ENCODE measurements around the gene PRKCQ. TPM values are rescaled to one million over a fixed set of nuclear protein-coding genes. Genes with fewer than 3 reads are reported as not detected.

The PRKCQ gene
- total and polyA plus RNA-seq, 2 of the 4 experiments (the other 2 are of a cell fraction), result under 0.01 to 0.03 TPM

GRCh38 chr10:6597478-6597877, 17.4 kb upstream of the PRKCQ start:
- Histone ChIP-seq H3K79me1 (ENCODE audit: low read depth in 1 of 2, low read length in 2 of 2) (no peaks in the 10 kb centered on the region), H3K36me3 (ENCODE audit: control insufficient read depth, insufficient read depth, low read length) (no peaks in the 10 kb centered on the region), H2BK20ac (ENCODE audit: low read depth, low read length) (no peak overlapping the region), H3K56ac (ENCODE audit: extremely low read depth, insufficient read depth, low read length) (no peak overlapping the region), H2BK120ac (ENCODE audit: low read depth, low read length) (no peak overlapping the region), H4K91ac (ENCODE audit: insufficient read depth, low read depth, low read length) (no peak overlapping the region), H3K27me3 (ENCODE audit: control insufficient read depth, insufficient read depth, low read length) (no peaks in the 10 kb centered on the region; the same call in 1 of the 2 replicates), H2BK15ac (ENCODE audit: low read depth, low read length) (no peak overlapping the region), H3K23ac (ENCODE audit: low read depth, low read length) (no peak overlapping the region), H2BK5ac (ENCODE audit: low read depth, low read length, poor library complexity, severe bottlenecking) (no peak overlapping the region), H3K14ac (replicated peaks; ENCODE audit: low read depth, low read length) (no peak overlapping the region), H3K9me1 (ENCODE audit: insufficient read depth, low read length) (no peaks in the 10 kb centered on the region), H4K8ac (ENCODE audit: low read depth in 2 of 2, low read length in 2 of 2) (no peak overlapping the region), H3K18ac (ENCODE audit: low read depth, low read length) (no peak overlapping the region), H3K4me1 (ENCODE audit: control insufficient read depth, insufficient read depth, low read length) (no peaks in the 10 kb centered on the region), H2AFZ (replicated peaks; ENCODE audit: low read length, poor library complexity) (no peak overlapping the region), H4K5ac (ENCODE audit: low read depth, low read length) (no peak overlapping the region), H2AK9ac (replicated peaks; ENCODE audit: low read depth, low read length, poor library complexity) (no peak overlapping the region), H4K20me1 (ENCODE audit: insufficient read depth, low read length) (no peaks in the 10 kb centered on the region), H3K9me3 (ENCODE audit: control insufficient read depth, insufficient read depth, low read length) (no peaks in the 10 kb centered on the region), H3K4me2 (ENCODE audit: low read depth, low read length) (no peak overlapping the region), H3K27ac (ENCODE audit: insufficient read depth, low read length) (no peak overlapping the region), H3K4me3 (ENCODE audit: insufficient read depth, low read depth, low read length) (no peak overlapping the region), H3K9ac (ENCODE audit: low read depth, low read length) (no peak overlapping the region), H3K4ac (ENCODE audit: low read depth, low read length) (no peak overlapping the region), H2AK5ac (ENCODE audit: low read depth, low read length) (no peak overlapping the region)
- POLR2A ChIA-PET (ENCODE audit: unreplicated experiment), result no interaction called here
- WGBS, 2 experiments (ENCODE audit: extremely low coverage in 2 of 2, insufficient read length in 1 of 2), result no CpG with 5 or more reads among the region's 5 CpGs
- BruUV-seq (replicated peaks), result no TSS peak
- in situ Hi-C loops (cut with MboI; ENCODE audit: low sequenced_read_pairs), result no loop called here
- dilution Hi-C loops (cut with HindIII; ENCODE audit: low sequenced_read_pairs, unreplicated experiment), result no loop called here
- DNase-seq, result no peak
- CTCF ChIA-PET, result no interaction called here
- no peak for ATAC-seq (ENCODE audit: low read depth)
- TF ChIP-seq MAFK (IDR thresholded peaks at IDR 0.05; ENCODE audit: low read depth, low read length) (no peak), CTCF (conservative IDR thresholded peaks at IDR 0.05; ENCODE audit: low read depth, low read length) (no peak), FOS (IDR thresholded peaks at IDR 0.05; ENCODE audit: low read depth, low read length) (no peak), ELK1 (IDR thresholded peaks at IDR 0.05; ENCODE audit: borderline replicate concordance, low read depth, low read length) (no peak), CHD1 (IDR thresholded peaks at IDR 0.05; ENCODE audit: low read depth, low read length) (no peak), MAZ (IDR thresholded peaks at IDR 0.05; ENCODE audit: borderline replicate concordance, low read depth, low read length) (no peak), SMC3 (IDR thresholded peaks at IDR 0.05; ENCODE audit: low read depth, low read length) (no peak), RCOR1 (IDR thresholded peaks at IDR 0.05; ENCODE audit: insufficient replicate concordance, low read length) (no peak), BHLHE40 (IDR thresholded peaks at IDR 0.05; ENCODE audit: low read depth, low read length) (no peak), NFE2L2 (IDR thresholded peaks at IDR 0.05; ENCODE audit: low read depth, low read length) (no peak), MXI1 (IDR thresholded peaks at IDR 0.05; ENCODE audit: borderline replicate concordance, low read depth, low read length) (no peak), POLR2A (IDR thresholded peaks at IDR 0.05; ENCODE audit: low read depth, low read length) (no peak), RFX5 (IDR thresholded peaks at IDR 0.05; ENCODE audit: low read depth, low read length) (no peak), CEBPB (IDR thresholded peaks at IDR 0.05; ENCODE audit: low read depth, low read length) (no peak)
- intact Hi-C loops (cut with micrococcal nuclease), result no loop called here
